Hindlimb muscle (tissue), 1 donor: ENCODE results near the gene UNKL. TPM values are rescaled to one million over a fixed set of nuclear protein-coding genes. Genes with fewer than 3 reads are reported as not detected.

Experiments
- DNase-seq: peaks from one replicate; pipeline ENCODE4 v3.0.0-alpha.2; 2013
- polyA plus RNA-seq: library from polyadenylated mRNA; unstranded; fragments of 120-200 nt; gene quantifications from one replicate; pipeline ENCODE4 v1.2.1, GENCODE V29; 2013; ENCODE audit not compliant: insufficient read length

The UNKL gene
- polyA plus RNA-seq, 1 donor = 9.8 TPM

GRCh38 chr16:1351215-1351581, 63.3 kb downstream of the UNKL start:
- no peak for DNase-seq

- DNase-seq = no peak
Observed at GRCh38 chr16:1350691-1351090, 63.8 kb downstream of the UNKL start.

GRCh38 chr16:1349951-1350350, 64.6 kb downstream of the UNKL start:
- DNase-seq = no peak

DNA sequence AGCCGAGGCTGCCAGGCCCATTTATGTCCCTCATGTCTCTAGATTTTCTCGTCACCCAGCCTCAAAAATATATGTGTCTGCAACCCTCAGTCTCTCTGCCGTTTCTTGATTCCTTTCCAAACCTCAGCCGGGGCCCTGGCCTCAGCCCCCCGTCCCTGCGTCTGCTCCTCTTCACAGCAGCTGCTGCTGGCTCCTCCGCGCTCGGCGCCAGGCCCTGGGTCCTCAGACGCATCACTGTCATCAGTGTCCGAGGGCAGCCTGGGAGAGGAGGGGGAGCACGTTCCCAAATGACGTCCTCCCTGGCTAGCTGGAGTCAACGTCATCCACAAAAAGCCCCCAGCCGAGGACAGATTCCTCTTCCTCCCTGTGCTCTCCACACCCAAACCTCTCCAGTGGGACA, 65.2 kb downstream of the UNKL start:
- DNase-seq = no peak

DNA sequence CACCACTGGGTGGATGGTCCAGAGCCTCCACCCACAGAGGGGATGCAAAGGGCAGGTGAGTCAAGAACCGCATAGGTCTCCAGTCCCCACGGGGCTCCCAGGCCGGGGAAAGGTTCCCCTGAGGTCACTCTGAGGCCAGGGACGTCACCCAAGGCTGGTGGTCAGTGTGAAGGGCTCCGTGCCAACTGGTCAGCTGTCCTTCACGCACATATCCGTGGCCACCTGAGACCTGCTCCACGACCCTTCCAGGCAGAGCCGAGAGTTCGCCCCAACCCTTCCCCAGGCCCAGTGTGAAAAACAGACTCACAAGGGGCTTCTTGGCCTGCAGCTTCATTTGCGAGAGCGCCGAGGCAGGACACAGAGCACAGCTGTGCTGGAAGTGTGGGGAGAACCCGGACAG, 65.6 kb downstream of the UNKL start:
- no peak for DNase-seq

GRCh38 chr16:1348441-1348840, 66.1 kb downstream of the UNKL start:
- DNase-seq = no peak

- DNase-seq = no peak
Observed at GRCh38 chr16:1347962-1348361, 66.5 kb downstream of the UNKL start.

- no peak for DNase-seq
Observed at GRCh38 chr16:1347286-1347855, 67.1 kb downstream of the UNKL start.

- no peak for DNase-seq
Observed at GRCh38 chr16:1346422-1347285, 67.8 kb downstream of the UNKL start.

DNA sequence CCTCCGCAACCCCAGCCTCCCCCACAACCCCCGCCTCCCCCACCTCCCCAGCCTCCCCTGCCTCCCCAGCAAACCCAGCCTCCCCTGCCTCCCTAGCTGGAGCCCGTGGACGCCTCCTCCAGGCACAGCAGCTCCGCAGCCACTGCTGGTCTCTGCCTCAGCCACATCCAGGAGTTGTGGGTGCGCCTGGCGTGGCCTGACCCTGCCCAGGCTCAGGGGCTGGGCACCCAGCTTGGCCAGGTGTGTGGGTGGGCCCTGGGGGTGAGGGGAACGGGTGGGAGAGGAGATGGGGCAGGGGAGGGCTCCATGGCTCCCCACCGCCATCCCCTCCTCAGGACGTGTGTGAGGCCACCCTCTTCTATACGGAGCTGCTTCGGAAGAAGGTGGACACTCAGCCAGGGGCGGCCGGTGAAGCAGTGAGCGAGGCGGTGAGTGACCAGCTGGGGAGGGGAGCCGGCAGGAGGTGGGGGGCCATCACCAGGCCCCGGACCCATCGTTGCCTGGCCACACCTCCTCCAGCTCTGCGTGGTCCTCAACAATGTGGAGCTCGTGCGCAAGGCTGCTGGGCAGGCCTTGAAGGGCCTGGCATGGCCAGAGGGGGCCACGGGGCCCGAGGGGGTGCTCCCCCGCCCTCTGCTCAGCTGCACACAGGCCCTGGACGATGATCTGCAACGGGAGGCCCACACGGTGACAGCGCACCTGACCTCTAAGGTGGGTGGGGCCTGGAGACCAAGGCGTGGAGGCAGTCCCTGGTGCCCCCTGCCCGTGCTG, 68.7 kb downstream of the UNKL start:
- no peak for DNase-seq

- no peak for DNase-seq
Observed at GRCh38 chr16:1345087-1345486, 69.4 kb downstream of the UNKL start.

GRCh38 chr16:1344499-1344898, 70.0 kb downstream of the UNKL start:
- DNase-seq = no peak

- no peak for DNase-seq
Observed at GRCh38 chr16:1343428-1344242, 70.9 kb downstream of the UNKL start.

GRCh38 chr16:1342526-1343427, 71.7 kb downstream of the UNKL start:
- peak; percentile 57 for DNase-seq

DNA sequence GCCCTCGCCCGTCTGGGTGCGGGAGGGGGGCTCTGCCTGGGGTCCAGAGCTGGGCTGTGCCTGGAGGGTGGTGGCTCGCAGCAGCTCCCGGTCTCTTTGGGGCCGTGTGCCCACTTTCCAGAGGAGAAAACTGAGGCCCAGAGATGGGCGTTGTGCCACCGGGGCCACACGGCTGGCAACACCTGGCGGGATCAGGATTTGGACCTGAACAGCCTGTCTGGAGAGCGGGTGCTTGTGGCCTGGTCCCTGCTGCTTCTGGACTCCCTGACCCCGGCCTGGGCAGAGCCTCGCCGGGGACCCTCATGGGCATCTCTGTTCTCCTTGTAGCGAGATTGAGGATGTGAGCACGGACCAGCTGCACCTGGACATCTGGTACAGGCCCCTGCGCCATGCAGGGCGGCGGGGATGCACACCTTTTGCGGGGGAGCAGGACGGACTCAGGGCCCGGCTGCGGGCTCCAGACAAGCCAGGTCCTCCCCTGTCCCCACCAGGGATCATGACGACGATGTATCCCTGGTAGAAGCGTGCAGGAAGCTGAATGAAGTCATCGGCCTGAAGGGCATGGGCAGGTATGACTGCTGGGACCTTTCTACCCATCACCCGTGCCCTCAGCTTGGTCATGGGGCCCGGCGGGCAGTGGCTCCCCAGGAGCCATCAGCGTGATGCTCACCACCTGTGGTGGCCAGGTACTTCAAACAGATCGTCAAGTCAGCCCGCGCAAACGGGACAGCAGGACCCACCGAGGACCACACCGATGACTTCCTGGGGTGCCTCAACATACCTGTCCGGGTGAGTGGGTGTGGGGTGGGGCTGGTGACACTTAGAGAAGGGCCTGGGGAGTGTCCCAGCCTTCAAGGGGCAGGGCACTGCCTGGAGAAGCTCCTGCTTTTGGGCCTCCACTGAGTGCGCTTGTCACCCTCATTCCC, 72.7 kb downstream of the UNKL start:
- no peak for DNase-seq

DNA sequence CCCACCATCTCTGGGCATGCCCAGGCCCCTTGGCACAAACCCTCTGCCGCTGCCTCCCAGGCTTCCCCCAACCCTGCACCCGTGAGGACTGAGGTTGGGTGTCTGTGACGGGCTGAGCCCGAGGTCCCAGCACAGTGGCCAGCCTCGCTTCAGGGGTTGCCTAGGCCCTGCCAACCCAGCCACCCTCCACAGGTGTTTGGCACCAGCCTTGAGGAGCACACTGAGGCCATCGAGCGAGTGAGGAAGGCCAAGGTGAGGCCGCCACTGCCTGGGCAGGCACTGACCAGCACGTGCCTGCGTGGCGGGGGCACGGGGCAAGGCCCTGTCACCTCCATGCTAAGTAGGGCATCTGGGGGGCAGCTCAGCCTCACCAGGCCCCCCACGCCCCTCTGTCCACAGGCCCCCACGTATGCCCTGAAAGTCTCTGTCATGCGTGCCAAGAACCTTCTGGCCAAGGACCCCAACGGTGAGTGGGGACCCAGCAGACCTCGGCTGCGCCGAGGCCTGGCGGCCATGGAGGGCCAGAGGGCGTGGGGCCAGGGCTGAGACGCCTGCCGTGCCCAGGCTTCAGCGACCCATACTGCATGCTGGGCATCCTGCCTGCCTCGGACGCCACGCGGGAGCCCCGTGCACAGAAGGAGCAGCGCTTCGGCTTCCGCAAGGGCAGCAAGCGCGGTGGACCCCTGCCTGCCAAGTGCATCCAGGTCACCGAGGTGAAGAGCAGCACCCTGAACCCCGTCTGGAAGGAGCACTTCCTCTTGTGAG, 73.6 kb downstream of the UNKL start:
- DNase-seq = no peak

- no peak for DNase-seq
Observed at GRCh38 chr16:1338855-1339675, 75.4 kb downstream of the UNKL start.

DNA sequence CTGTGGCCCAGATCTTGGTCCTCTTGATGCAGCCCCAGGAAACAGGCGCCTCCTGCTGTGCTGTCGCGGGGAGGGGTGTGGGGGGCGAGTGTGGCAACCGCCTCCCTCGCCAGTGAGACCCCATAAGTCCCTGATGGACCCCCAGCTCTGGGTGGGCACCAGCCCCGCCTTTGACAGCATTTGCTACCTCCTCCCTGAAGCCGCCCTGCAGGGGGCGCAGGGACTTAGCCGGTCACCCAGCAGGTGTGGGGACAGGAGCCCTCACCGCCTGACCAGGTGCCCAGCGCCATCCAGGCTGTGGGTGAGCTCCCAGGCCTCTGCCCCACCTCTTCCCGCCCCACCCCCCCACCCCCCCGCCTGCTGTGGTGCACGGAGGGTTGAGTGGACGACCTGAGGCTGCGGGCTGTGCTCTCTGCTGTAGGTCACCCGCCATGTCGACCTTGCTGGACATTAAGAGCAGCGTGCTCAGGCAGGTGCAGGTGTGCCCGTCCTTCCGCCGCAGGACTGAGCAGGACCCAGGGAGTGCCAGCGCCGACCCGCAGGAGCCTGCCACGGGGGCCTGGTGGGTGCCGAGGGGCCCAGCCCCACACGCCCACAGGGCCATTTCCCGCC, 76.3 kb downstream of the UNKL start:
- DNase-seq = no peak
